Liver (tissue), 9 donors: Measurements from ENCODE around the gene SKAP2. TPM values are rescaled to one million over a fixed set of nuclear protein-coding genes. Genes with fewer than 3 reads are reported as not detected.

ENCODE experiments used
- DNase-seq: peaks from one replicate; pipeline ENCODE4 v3.0.0-alpha.2; 2017; ENCODE audit warnings: low spot score
- H3K27ac ChIP-seq, 2 donors: one replicate each; pipeline ENCODE4 v1.7.0; 2013; ENCODE audit warnings: inconsistent platforms in 2 of 2, low read length in 2 of 2, control low read depth in 1 of 2, low read depth in 1 of 2, mild to moderate bottlenecking in 1 of 2
- H3K27me3 ChIP-seq, 4 donors: one replicate each; pipeline versions ENCODE4 v1.6.1 to v1.7.0; 2013; ENCODE audit warnings: low read length in 3 of 4, inconsistent platforms in 1 of 4, mild to moderate bottlenecking in 1 of 4, moderate library complexity in 1 of 4; ENCODE audit not compliant: control insufficient read depth in 4 of 4, insufficient read depth in 4 of 4
- H3K36me3 ChIP-seq, 4 donors: one replicate each; pipeline versions ENCODE4 v1.6.1 to v1.7.0; 2013; ENCODE audit warnings: low read length in 3 of 4, mild to moderate bottlenecking in 3 of 4, low read depth in 1 of 4, moderate library complexity in 1 of 4; ENCODE audit not compliant: control insufficient read depth in 4 of 4, insufficient read depth in 3 of 4
- H3K4me1 ChIP-seq, 4 donors: one replicate each; pipeline versions ENCODE4 v1.6.1 to v1.7.0; 2013; ENCODE audit warnings: low read length in 3 of 4, mild to moderate bottlenecking in 3 of 4, moderate library complexity in 1 of 4; ENCODE audit not compliant: control insufficient read depth in 4 of 4, insufficient read depth in 4 of 4
- H3K4me3 ChIP-seq, 3 donors: one replicate each; pipeline versions ENCODE4 v1.6.1 to v1.7.0; 2013; ENCODE audit warnings: low read length in 3 of 3, control low read depth in 1 of 3, low read depth in 1 of 3, mild to moderate bottlenecking in 1 of 3
- H3K9ac ChIP-seq, 2 donors: one replicate each; pipeline ENCODE4 v1.7.0; 2013; ENCODE audit warnings: low read length in 2 of 2, mild to moderate bottlenecking in 2 of 2, moderate library complexity in 2 of 2, control low read depth in 1 of 2, low read depth in 1 of 2
- H3K9me3 ChIP-seq, 4 donors: one replicate each; pipeline versions ENCODE4 v1.6.1 to v1.7.0; 2013; ENCODE audit warnings: low read length in 3 of 4; ENCODE audit not compliant: control insufficient read depth in 4 of 4
- EGR1 ChIP-seq, 2 donors: IDR thresholded peaks; 2 replicates each; pipeline ENCODE4 v1.6.1; 2016 to 2018; ENCODE audit warnings: antibody characterized with exemption in 2 of 2, low read depth in 2 of 2
- FOXA1 ChIP-seq: IDR thresholded peaks from 2 replicates; pipeline ENCODE4 v1.6.1; 2016; ENCODE audit warnings: antibody characterized with exemption
- FOXA2 ChIP-seq: IDR thresholded peaks from 2 replicates; pipeline ENCODE4 v1.6.1; 2016; ENCODE audit warnings: antibody characterized with exemption
- GABPA ChIP-seq, 2 donors: IDR thresholded peaks in 1 of 2; conservative IDR thresholded peaks in 1 of 2; 2 replicates each; pipeline ENCODE4 v1.6.1; 2016; ENCODE audit warnings: antibody characterized with exemption in 2 of 2, mild to moderate bottlenecking in 1 of 2, moderate library complexity in 1 of 2
- HNF4A ChIP-seq, 2 donors: conservative IDR thresholded peaks; 2 replicates each; pipeline ENCODE4 v1.6.1; 2016; ENCODE audit warnings: antibody characterized with exemption in 2 of 2, mild to moderate bottlenecking in 2 of 2
- HNF4G ChIP-seq: IDR thresholded peaks from 2 replicates; pipeline ENCODE4 v1.6.1; 2016; ENCODE audit warnings: antibody characterized with exemption
- JUND ChIP-seq, 2 donors: IDR thresholded peaks; 2 replicates each; pipeline ENCODE4 v1.6.1; 2016; ENCODE audit warnings: antibody characterized with exemption in 2 of 2
- NR2F2 ChIP-seq: IDR thresholded peaks from 2 replicates; pipeline ENCODE4 v1.6.1; 2016; ENCODE audit warnings: antibody characterized with exemption
- RAD21 ChIP-seq, 2 donors: IDR thresholded peaks; 2 replicates each; pipeline ENCODE4 v1.6.1; 2016; ENCODE audit warnings: antibody characterized with exemption in 2 of 2, mild to moderate bottlenecking in 2 of 2
- RXRA ChIP-seq, 2 donors: IDR thresholded peaks; 2 replicates each; pipeline ENCODE4 v1.6.1; 2017 to 2018; ENCODE audit warnings: antibody characterized with exemption in 2 of 2, mild to moderate bottlenecking in 1 of 2
- SP1 ChIP-seq: IDR thresholded peaks from 2 replicates; pipeline ENCODE4 v1.6.1; 2018; ENCODE audit warnings: antibody characterized with exemption, mild to moderate bottlenecking
- TAF1 ChIP-seq: conservative IDR thresholded peaks from 2 replicates; pipeline ENCODE4 v1.6.1; 2016; ENCODE audit warnings: antibody characterized with exemption, mild to moderate bottlenecking
- YY1 ChIP-seq: IDR thresholded peaks from 2 replicates; pipeline ENCODE4 v1.6.1; 2016; ENCODE audit warnings: antibody characterized with exemption, mild to moderate bottlenecking
- ZBTB33 ChIP-seq: IDR thresholded peaks from 2 replicates; pipeline ENCODE4 v1.6.1; 2016; ENCODE audit warnings: antibody characterized with exemption
- WGBS: extraction: QIAGEN DNeasy Blood & Tissue Kit; methylation state at CpG from one replicate; pipeline ENCODE4 v1.1.7; 2013; 5-methylcytosine and 5-hydroxymethylcytosine counted together
- polyA plus RNA-seq, 2 donors: library from polyadenylated mRNA; stranded (reverse) in 1 of 2; unstranded in 1 of 2; fragments of 200-250 nt in 1 of 2; fragments of >200 nt in 1 of 2; fragmentation: Nextera tagmentation in 1 of 2; extraction: Ambion mirVana in 1 of 2; gene quantifications; one replicate each; pipeline versions ENCODE4 v1.2.1 to v1.2.3, GENCODE V29; 2013 to 2015
- total RNA-seq, 2 donors: library from RNA; depleted of rRNA; stranded (reverse); fragments of >200 nt; gene quantifications; one replicate each; pipeline ENCODE4 v1.2.3, GENCODE V29; 2014
- TF ChIP-seq, protein P1 (sequence below): IDR thresholded peaks from 2 replicates; pipeline ENCODE4 v1.6.1; 2016; ENCODE audit warnings: antibody characterized with exemption
- TF ChIP-seq, protein P2 (sequence below): IDR thresholded peaks from 2 replicates; pipeline ENCODE4 v1.6.1; 2016; ENCODE audit warnings: antibody characterized with exemption
- TF ChIP-seq, protein P3 (sequence below): IDR thresholded peaks from 2 replicates; pipeline ENCODE4 v1.6.1; 2016; ENCODE audit warnings: antibody characterized with exemption, mild to moderate bottlenecking
- TF ChIP-seq, protein P4 (sequence below): fragments of 150-350 bp; IDR thresholded peaks from 2 replicates; pipeline ENCODE4 v1.5.1; 2017; ENCODE audit warnings: improper control_type of control experiment, low read depth, low read length; ENCODE audit not compliant: missing input control
- donor health status: healthy.
- donor health status: healthy.
- donor health status: healthy.
- donor health status: healthy.
- donor health status: healthy.

SKAP2 gene
- total and polyA plus RNA-seq, 4 donors = 3.4 to 9.2 (median 5.1) TPM

DNA sequence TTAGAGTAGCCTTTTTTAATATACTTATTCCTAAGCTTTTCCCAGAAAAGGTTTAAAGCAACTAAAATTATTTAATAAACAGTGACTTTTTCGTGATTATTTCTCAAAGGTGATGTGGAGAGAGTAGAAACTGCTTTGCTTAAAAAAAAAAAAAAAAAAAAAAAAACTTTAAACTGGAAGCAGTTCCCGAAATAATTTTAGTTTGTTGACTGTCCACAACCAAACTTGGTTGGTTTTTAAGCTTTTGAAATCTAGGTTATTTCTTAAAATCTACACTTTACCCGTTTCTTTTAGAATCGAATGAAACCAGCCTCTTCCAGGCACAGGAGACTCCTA lies 7.3 kb downstream of the SKAP2 start (continued):
- TF ChIP-seq, protein P1, sequence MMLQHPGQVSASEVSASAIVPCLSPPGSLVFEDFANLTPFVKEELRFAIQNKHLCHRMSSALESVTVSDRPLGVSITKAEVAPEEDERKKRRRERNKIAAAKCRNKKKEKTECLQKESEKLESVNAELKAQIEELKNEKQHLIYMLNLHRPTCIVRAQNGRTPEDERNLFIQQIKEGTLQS = no peak
- no peak for TF ChIP-seq TAF1
- no peak for TF ChIP-seq HNF4A (conservative IDR thresholded peaks at IDR 0.05)
- TF ChIP-seq YY1 = no peak
- TF ChIP-seq, protein P2, sequence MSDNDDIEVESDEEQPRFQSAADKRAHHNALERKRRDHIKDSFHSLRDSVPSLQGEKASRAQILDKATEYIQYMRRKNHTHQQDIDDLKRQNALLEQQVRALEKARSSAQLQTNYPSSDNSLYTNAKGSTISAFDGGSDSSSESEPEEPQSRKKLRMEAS = no peak
- no peak for TF ChIP-seq HNF4G
- TF ChIP-seq GABPA (IDR thresholded peaks at IDR 0.05 in 1 of 2, conservative IDR thresholded peaks at IDR 0.05 in 1 of 2) = no peak

- Histone ChIP-seq H3K9me3 (no peaks in the 10 kb centered on the region), H3K4me3 (no peak overlapping the region), H3K27me3 (peaks cover 0 to 8% (median 0%) of the 10 kb centered on the region in 4 donors), H3K9ac (peak overlapping the region in 1 of 2 donors; percentile 27), H3K4me1 (peaks cover 0 to 3% (median 0%) of the 10 kb centered on the region in 4 donors), H3K36me3 (no peaks in the 10 kb centered on the region), H3K27ac (no peak overlapping the region)
- 50% methylated on average over 3 of the region's 3 CpGs for WGBS
- TF ChIP-seq, protein P1 = no peak
- no peak for TF ChIP-seq EGR1 (IDR thresholded peaks at IDR 0.05; ENCODE audit: low read depth in 2 of 2)
- TF ChIP-seq GABPA (IDR thresholded peaks at IDR 0.05 in 1 of 2, conservative IDR thresholded peaks at IDR 0.05 in 1 of 2) = no peak
- TF ChIP-seq, protein P2 = no peak
- TF ChIP-seq YY1 = no peak
- TF ChIP-seq HNF4G = no peak
- TF ChIP-seq SP1 = no peak
- no peak for TF ChIP-seq FOXA1
- TF ChIP-seq RAD21 (IDR thresholded peaks at IDR 0.05) = no peak
- no peak for TF ChIP-seq NR2F2
- TF ChIP-seq HNF4A (conservative IDR thresholded peaks at IDR 0.05) = no peak
- TF ChIP-seq ZBTB33 = no peak
- no peak for TF ChIP-seq JUND (IDR thresholded peaks at IDR 0.05)
- TF ChIP-seq, protein P3, sequence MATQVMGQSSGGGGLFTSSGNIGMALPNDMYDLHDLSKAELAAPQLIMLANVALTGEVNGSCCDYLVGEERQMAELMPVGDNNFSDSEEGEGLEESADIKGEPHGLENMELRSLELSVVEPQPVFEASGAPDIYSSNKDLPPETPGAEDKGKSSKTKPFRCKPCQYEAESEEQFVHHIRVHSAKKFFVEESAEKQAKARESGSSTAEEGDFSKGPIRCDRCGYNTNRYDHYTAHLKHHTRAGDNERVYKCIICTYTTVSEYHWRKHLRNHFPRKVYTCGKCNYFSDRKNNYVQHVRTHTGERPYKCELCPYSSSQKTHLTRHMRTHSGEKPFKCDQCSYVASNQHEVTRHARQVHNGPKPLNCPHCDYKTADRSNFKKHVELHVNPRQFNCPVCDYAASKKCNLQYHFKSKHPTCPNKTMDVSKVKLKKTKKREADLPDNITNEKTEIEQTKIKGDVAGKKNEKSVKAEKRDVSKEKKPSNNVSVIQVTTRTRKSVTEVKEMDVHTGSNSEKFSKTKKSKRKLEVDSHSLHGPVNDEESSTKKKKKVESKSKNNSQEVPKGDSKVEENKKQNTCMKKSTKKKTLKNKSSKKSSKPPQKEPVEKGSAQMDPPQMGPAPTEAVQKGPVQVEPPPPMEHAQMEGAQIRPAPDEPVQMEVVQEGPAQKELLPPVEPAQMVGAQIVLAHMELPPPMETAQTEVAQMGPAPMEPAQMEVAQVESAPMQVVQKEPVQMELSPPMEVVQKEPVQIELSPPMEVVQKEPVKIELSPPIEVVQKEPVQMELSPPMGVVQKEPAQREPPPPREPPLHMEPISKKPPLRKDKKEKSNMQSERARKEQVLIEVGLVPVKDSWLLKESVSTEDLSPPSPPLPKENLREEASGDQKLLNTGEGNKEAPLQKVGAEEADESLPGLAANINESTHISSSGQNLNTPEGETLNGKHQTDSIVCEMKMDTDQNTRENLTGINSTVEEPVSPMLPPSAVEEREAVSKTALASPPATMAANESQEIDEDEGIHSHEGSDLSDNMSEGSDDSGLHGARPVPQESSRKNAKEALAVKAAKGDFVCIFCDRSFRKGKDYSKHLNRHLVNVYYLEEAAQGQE = no peak
- no peak for TF ChIP-seq RXRA (IDR thresholded peaks at IDR 0.05)
- TF ChIP-seq FOXA2 = no peak
- TF ChIP-seq, protein P4, sequence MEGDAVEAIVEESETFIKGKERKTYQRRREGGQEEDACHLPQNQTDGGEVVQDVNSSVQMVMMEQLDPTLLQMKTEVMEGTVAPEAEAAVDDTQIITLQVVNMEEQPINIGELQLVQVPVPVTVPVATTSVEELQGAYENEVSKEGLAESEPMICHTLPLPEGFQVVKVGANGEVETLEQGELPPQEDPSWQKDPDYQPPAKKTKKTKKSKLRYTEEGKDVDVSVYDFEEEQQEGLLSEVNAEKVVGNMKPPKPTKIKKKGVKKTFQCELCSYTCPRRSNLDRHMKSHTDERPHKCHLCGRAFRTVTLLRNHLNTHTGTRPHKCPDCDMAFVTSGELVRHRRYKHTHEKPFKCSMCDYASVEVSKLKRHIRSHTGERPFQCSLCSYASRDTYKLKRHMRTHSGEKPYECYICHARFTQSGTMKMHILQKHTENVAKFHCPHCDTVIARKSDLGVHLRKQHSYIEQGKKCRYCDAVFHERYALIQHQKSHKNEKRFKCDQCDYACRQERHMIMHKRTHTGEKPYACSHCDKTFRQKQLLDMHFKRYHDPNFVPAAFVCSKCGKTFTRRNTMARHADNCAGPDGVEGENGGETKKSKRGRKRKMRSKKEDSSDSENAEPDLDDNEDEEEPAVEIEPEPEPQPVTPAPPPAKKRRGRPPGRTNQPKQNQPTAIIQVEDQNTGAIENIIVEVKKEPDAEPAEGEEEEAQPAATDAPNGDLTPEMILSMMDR = no peak
- no peak for DNase-seq
These were observed 8.0 kb downstream of the SKAP2 start for GRCh38 chr7:26856176-26856985.
